Muscle of back (tissue), 11 donors: ENCODE data around the gene CTNNA2. TPM values are rescaled to one million over a fixed set of nuclear protein-coding genes. Genes with fewer than 3 reads are reported as not detected.

Experiments
- DNase-seq, 3 donors: peaks; one replicate each; pipeline versions ENCODE4 v3.0.0 to v3.0.0-alpha.2; 2013
- polyA plus RNA-seq, 10 donors: library from polyadenylated mRNA; unstranded; fragments of 120-200 nt; gene quantifications; one replicate each; pipeline ENCODE4 v1.2.1, GENCODE V29; 2013; ENCODE audit not compliant: insufficient read length in 10 of 10

CTNNA2 gene
- polyA plus RNA-seq, 10 donors = 0.13 to 1.4 (median 0.46) TPM

DNA sequence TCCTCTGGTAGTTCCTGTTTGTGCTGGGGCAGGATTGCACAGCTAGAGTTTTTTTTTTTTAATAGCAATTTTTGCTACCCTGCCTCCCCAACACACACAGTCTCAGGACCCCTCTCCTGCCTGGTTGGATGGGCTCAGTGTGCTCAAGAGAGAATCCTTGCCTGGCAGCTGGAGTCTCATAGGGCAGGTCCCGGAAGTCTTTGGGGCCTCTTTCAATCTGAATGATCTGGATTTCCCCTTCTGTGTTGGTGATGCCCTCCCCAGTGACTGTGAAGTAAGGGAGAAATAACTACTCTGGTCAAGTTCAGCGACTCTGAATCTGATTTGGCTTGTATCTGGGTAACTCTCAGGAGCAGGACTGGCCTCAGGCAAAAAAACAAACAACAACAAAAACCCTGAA lies 1012.3 kb downstream of the CTNNA2 start:
- no peak for DNase-seq

DNA sequence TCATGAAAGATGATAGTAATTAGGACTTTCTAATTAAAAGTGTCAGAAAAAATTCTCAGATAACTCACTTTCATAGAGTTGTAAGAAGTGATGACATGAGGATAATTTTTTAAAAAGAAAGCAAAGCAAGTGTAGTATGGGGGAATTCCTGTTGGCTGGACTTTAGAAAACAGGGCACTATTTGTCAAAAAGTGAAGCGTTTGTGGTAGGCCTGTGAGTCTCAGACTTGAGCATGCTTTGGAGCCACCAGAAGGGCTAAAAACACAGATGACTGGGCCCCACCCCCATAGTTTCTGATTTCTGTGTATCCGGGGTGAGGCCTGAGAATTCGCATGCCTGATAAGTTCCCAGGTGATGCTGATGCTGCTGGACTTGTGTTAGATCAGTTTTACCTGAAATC lies 1014.3 kb downstream of the CTNNA2 start:
- no peak for DNase-seq

DNA sequence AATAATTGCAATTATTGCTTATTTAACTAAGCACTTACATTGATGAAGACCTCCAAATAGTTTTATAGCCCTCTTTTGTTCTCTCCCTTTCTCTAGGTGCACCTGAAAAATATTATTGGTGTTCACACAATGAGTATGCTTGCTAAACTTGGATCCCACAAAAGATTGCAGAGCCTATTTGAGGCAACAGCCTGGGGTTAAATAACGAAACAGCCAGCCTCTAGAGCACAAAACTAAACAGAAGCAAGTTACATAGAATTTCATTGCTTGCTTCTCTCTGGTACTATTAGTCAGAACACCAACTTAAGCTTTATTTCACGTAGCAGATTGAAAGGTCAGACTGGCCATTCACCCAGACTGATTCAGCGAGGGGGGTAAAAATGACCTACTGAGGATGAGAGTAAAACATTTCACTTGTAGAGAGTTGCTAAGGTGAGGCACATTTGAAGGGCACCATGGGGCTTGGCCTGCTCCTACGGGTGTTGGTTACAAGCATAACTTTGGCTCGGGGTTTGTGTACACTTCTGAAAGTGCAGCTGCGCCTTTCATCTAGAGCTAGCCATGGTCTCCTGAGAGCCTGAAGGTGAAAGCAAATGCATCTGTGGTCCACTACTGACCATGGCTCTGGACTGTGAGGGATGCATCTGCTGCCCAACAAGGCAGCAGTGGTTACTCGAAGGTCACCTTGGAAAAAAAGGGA lies 1016.8 kb downstream of the CTNNA2 start:
- DNase-seq = no peak

DNA sequence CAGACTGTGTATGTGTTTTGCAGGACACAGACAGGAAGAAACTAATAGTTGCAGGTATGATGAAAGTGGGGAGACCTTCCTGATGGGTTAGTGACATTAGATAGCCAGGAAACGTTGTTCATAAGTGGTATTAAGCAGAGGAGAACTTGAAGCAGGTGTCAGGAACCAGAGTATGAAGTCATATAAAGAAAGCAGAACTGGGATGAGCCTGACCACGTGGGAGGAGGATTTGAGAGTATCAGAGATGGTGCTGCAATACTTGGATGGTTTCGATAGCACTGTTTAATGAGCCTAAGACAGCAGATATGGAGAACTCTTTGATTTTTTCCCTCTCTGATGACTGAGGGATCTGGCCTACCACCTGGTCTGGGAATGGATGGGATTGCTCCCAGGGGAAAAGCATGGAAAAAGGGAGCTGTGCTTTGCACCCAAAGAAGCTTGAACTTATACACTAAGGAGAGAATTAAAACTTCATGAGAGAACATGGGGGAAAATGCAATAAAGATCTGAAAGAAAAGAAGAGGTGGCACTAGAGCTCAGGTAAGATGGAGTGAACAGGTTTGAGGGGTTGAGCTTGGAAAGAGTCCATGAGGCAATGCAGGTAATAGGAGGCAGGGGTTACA lies 1017.7 kb downstream of the CTNNA2 start:
- no peak for DNase-seq

DNA sequence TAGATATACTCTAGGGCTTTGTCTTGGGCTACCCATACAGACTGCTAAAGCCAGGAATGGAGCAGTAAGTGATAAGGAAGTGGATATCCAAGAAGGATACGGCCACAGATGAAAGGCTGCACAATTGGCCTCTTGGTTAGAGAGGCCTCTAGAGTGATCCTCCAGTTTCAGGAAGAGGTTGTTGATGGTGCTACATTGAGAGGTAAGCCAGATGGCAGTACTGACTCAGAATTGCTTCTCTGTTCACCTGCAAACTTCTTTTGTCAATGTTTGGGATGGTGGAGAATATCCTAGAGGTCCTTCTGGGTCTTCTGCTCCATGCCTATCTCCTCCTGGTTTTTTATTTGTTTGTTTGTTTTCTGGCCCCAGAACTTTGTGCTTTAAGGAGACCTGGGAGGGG lies 1018.5 kb downstream of the CTNNA2 start:
- DNase-seq = no peak

DNA sequence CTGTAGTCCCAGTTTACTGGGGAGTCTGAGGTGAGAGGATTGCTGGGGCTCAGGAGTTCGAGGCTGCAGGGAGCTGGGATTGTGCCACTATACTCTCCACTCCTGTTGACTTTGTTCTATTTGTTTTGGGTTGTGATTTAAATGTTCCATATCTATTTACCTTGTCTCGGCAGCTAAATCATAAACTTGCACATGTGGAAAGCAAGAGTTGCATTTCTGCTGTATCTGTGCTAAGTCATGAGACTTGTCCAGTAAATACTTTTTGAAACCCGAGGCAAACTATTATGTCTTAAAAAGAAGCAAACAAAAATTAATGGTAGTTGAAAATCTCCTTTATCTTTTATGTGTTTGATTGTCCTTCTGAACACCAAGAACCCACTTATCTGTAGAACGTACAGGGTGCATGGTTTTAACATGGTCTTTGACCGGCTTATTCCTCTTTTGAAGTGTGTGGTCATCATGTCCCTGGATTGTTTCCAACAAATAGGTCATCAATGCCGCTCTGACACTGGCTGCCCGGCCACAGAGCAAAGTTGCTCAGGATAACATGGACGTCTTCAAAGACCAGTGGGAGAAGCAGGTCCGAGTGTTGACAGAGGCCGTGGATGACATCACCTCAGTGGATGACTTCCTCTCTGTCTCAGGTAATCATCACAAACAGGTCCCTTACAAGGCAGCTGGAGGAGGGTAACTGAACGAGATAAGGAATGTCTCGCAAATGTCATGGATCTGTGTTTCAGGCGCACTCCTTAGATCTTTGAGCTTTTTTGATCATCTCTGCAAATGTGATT lies 1032.8 kb downstream of the CTNNA2 start:
- no peak for DNase-seq

DNA sequence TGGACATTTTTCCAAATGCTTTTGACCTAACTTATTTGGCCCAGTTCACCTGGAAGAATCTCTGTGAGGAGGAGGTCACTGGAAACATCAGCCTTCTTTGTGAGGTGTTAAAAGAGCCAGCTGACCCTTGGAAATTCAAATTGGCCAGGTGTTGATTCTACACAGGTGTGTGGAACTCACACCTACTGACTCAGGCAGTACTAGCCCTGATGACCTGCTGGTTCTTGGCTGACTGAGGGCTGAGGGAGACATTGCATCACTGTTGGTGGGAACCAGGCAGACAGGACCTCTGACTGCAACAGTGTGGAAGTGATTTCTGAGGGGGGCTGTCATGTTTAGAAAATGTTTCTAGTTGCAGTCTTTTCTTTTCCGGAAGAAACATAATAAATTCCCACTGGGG lies 1033.9 kb downstream of the CTNNA2 start:
- no peak for DNase-seq

DNA sequence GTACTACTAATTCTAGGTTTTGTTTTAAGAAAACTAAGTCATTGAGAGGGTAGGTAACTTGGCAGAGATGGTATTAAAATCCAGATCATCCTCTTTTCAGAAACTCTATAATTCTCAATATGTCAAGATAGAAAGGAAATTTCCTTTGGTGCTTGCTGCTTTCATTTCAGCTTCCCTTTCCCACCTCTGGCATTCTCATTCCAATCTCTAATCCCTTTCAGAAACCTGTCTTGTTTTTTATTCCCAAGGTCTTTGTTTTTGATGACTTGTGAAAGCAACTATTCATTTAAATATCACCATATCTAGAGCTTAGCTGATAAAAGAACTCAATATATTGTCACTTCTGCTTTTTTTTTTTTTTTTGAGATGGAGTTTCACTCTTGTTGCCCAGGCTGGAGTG lies 1034.5 kb downstream of the CTNNA2 start:
- DNase-seq = no peak

DNA sequence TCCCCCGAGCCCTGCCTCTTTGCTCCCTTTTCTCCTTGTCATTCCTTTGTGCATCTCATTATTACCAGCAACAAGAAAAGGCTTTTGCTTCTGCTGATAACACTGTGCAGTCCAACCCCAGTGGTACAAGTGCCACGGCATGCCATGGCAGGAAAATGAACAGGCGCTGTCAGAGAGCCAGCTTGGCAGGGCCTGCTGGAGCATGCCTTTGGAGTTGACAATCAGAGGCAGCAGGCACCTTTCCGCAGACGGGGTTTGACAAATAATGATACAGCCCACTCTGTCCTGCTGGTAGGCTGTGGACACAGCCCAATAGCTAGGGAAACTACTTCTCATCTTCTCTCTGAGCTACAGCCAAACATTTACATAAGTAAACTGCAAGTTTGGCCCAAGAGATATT lies 1035.6 kb downstream of the CTNNA2 start:
- peak in 1 of 3 donors; percentile 3 for DNase-seq

DNA sequence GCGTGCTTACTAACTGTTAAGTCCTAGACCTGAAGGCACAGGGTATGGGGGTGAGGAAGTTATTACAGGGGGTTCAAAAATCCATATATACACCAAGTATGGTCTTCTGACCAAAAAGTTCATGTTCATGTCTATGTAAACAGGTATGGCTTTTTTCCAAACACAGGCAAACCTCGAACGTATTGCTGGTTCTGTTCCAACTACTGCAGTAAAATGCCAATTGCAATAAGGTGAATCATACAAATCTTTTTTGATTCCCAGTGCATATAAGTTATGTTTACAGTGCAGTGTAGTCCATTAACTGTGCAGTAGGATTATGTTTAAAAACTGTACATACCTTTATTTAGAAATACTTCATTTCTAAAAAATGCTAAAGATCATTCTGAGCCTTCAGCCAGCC lies 1037.0 kb downstream of the CTNNA2 start:
- no peak for DNase-seq

DNA sequence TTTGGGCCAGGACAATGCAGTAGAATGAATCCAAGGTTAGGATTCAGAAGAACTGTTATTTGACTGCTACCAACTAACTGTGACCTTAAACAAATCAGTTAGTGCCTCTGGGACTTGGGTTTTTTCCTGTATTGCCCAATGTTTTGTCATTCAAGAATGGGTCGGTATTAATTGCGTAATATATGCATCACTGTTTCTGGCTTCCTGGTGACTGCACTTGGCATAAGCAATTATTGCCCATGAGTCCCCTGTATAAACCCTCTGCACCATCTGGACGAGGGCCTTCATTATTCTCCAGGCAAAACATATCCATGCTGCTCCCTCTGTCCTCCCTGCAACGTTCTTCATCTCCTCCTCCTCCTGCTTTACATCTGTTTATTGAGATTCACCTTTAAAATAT lies 1047.5 kb downstream of the CTNNA2 start:
- DNase-seq = no peak

DNA sequence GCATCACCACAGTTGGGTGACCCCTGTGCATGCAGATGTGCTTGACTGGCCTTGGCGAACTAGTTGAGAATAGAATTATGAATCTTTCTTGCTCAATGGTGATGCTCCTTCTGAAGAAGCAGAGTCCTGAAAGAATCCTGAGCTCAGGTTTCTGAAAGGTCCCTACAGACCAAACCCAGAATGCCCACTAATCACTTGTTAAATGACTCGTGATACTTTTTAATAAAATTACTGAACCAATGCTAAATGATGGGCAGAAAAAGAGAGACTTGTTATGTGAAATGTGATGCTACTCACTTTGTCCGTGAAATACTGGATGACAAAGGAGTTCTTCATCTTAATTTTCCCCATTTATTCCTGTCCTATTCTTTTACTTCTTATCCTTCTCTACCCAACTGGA lies 1055.2 kb downstream of the CTNNA2 start:
- no peak for DNase-seq

DNA sequence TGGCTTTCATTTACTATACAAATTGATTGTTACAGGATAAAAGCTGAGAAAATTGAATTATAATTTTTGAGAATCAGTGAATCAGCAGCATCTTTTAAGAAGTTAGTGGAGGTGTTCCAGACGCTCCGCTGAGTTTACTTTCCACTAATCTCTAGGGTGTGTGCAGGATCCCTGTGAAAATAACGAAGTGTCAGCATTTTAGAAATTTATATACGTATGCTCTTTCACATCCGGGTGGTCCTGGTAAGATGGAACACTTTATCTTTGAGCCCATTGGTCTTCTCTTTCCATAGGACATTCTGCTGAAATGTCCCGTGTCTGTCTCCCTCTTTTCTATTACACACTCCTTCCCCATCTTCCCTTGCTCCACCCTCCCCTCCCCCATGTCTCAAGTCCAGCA lies 1060.3 kb downstream of the CTNNA2 start:
- no peak for DNase-seq

DNA sequence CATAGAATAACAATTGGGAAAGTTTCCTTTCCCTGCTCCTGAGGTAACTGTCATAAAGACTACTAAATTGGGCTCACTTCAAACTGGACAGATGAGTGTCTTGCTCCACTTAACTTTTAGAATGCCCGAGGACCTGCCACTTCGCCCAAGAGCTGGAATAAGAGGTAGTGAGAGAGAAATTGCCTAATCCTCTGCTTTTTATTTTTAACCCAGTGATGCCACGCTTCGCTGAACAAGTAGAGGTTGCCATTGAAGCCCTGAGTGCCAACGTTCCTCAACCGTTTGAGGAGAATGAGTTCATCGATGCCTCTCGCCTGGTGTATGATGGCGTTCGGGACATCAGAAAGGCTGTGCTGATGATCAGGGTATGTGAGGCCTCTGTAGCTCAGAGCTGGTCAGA lies 1061.1 kb downstream of the CTNNA2 start:
- no peak for DNase-seq

DNA sequence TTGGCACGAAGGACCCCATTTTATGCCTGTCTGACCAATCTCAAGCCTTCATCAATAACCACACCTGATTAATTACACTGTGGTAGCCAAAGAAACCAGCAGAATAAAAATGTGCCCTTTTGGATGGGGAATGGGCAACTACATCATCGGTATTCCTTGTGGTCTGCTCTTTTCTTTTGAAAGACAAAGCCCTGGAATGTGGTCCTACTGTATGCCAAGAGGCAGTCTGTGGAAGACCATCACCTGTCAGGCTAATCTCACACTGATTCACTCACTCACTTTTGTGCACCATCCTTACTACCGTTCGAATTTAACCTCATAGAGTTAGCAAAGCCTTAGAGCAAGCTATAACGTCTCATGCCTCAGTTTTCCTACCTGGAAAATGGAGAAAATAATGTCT lies 1066.9 kb downstream of the CTNNA2 start:
- no peak for DNase-seq

DNA sequence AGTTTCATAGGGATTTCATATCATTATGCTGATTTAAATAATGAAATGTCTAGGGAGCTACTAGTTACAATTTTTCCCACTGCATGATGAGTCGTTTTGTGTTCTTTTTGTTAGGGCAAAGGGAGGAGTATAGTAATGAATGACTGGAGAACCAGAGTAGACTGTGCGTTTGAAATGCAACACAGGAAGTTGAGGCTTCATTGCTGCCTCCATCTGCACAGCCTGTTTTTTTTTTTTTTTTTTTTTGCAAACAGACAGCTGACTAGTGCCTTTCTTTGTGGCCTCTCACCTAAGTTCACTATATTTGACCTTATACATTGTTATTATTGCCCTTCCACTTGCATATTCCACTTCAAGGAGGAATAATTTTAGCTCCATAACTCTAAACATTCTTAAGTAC lies 1078.4 kb downstream of the CTNNA2 start:
- DNase-seq = no peak

DNA sequence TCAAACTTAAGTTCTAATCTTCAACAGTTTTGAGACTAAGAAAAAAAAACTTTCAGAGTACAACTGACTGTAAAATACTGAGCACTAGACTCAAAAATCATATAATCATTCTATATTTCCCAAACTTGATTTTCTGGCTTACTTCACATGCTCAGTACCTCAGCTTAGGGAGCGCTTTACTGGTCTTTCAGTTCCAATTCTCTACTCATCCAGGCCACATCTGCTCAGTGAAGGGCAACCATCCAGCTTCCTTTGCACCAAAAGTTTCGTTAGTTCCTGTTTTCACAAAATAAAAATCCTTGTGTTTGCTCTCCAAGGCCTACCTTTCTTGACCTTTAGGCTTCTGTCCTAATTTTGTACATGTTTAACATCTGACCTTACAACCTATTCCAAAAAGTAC lies 1079.3 kb downstream of the CTNNA2 start:
- DNase-seq = peak in 1 of 3 donors; percentile 20

DNA sequence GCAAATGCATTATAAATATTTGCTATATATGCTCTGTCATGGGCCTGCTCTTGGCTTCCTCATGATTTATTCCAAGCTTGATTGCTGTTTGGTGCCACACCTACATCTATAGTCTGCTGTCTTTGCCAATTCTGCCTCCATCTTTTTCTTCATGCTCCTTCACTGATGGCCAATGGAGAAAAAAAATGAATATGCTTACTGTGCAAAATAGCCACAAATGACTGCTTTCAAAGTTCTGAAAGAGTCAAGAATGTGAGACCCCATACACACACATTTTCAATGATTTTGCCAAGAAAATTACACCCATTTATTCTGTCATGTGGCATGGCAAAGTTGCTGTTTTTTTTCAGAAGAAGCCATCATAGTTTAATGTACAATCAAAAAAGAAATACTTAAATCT lies 1097.3 kb downstream of the CTNNA2 start:
- no peak for DNase-seq

DNA sequence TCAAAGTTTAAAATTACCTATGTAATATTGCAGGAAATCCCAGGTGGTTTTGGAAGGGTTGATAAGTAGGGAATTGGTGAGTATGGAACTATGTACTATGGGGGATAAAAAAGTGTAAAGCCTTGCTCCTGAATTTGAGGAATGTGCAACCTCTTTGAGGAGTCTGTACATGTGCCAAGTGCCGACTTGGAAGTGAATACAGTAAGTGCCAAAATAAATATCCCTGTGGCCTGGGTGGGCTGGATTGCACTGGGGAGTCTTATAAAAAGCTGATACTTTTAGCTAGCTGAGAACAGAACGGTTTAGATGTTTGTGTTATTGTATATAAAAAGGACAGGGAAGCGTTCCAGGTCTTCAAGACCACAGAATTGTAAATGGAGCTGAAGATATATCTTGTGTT lies 1108.8 kb downstream of the CTNNA2 start:
- DNase-seq = no peak

DNA sequence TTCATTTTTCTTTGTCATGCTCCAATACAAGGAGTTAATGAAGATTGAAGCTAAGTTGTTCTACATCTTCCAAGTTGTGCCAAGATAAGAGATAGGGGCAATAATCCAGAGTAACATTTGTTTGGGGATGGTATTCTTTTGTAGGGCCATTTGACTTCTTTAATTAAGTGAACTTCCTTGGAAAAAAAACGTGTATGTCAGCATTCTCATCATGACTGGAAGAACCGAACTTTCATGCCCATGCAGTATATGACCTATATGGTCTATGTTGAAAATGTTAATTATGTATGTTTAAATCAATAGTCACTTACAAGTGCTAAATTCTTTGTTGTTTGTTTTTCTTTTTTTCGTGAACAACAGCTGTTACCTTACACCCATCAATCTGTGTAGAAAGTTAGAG lies 1111.2 kb downstream of the CTNNA2 start:
- DNase-seq = no peak

DNA sequence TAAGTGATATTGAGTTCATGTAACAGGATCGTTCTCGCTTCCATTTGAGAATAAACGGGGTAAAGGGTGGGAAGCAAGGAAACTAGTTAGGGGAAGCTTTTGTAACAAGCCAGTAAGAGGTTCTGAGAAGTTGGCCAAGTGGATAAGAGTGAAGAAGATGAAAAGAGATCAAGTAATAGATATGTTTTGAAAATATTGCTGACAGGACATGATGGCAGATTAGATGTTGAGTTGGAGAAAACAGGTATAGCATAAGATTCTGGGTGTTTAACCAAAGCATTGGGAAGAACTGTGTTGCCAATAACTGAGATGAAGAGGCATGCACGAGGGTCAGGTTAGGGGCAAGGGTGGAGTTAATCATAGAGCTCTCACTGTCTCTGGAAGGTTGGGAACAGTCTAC lies 1121.7 kb downstream of the CTNNA2 start:
- DNase-seq = no peak

DNA sequence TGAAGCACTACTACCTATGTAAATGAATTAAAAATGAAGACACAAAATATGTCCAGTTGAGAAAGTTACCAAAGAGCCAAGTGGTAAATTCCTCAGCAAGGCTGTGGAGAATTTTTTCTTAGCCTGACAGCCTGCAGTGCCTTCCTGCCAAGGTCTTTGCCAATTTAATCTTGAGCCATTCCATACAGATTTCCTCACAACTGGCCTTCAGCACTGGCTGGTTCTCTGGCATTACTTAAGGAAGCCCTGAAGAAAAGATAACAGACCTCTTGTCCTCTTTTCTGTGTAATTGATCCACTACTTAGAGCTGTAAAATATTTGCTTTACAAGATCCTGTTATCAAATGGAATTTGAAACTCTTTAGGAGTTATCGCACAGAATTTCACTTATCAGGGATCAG lies 1125.9 kb downstream of the CTNNA2 start:
- DNase-seq = no peak

DNA sequence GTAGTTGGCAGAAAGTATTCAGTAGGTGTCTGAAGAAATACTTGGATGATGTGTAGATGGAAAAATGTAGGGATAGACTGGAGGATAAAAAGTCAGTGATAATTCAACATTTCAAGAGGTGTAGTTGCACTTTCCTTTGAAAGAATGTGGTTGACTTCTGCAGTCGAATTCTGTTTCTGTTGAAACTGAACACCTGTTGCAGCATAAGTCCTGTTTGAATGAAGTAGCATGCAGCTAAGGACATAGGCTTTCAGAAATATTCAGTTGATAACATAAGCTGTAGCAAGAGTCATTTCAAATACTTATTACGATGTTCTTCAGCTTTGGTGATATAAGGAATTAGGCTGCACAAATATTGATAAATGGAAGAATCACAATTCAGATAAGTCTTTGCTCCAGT lies 1129.6 kb downstream of the CTNNA2 start:
- DNase-seq = no peak
